NCI-H128 (cell line): ENCODE data around the gene SIGLEC1.

Source experiments
- DNase-seq: peaks from one replicate; lab custom pipeline; 2025; ENCODE audit not compliant: unreplicated experiment; lab: John Stamatoyannopoulos, UW

Gene SIGLEC1

DNA sequence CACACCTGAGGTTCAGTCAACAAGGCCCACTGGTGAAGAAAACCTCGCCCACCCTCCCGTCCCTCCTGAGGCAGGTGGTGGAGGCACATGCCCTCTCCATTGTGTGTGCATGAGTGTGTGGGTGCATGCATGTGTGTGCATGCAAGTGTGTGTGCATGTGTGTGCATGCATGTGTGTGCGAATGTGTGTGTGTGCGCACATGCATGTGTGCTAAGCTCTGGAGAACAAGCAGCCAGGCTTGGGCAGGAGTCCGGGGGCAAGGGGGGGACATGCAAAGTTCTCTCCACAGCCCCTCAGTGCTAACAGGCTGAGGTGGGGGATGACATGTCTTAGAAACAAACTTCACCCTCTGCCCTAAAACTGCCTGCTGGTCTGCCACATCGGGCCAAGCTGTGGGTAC, 17.0 kb upstream of the SIGLEC1 start:
- no peak for DNase-seq

DNA sequence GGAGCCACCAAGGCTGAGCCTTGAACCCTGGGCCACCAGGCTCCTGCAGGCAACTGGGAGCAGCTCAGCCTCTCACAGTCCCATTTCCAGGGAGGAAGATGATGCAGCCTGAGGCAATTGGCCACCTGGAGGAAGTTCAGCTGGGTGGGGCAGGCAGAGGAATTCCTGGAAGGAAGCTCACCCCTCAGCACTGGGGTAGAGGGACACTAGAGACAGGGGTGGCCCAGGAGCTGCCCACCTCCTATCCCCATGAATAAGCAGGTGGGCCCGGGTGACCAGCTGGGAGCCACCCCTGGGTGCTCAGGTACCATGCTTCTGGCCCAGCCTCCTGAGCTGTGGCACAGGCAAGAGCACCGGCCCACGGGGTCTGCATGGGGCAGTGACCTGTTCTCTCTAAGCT, 16.5 kb upstream of the SIGLEC1 start:
- no peak for DNase-seq

DNA sequence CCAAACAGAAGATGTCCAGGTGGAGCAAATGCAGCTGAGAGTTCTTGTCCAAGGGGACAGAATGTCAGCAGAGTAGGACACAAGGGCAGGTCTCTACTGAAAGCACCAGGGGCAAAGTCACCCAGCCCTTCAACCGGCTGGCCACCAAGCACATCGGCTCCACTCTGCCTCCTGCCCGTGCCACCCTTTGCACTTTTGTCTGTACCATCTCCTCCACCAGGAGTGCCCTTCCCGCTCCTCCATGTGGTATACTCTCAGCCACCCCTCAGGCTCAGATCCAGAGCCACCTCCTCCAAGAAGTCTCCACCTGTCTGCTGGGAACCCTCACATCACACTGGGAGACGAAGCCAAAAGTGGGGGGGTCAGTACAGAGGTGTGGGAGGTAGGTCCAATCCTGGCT, 16.0 kb upstream of the SIGLEC1 start:
- DNase-seq = no peak

GRCh38 chr20:3727401-3728021, 15.1 kb upstream of the SIGLEC1 start:
- DNase-seq = no peak

GRCh38 chr20:3724356-3724755, 12.0 kb upstream of the SIGLEC1 start:
- no peak for DNase-seq

- DNase-seq = no peak
Observed at GRCh38 chr20:3723284-3723683, 10.9 kb upstream of the SIGLEC1 start.

DNA sequence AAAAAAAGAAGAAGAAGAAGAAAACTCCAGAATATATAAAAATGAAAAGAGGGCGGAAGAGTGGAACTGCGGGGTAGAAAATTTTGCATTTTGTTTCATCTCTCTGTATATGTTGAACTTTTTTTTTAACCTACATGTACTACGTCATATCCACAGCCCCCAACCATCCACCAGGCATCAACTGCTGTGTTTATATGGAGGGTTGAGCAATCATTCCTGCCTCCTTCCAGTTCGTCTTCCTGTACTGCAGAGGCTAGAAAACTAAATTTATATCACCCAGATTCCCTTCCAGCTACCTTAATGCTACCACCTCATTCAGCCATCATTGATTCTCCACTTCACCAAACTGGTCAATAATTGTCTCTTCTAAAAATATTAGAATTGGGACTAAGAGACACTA, 9.5 kb upstream of the SIGLEC1 start:
- no peak for DNase-seq

DNA sequence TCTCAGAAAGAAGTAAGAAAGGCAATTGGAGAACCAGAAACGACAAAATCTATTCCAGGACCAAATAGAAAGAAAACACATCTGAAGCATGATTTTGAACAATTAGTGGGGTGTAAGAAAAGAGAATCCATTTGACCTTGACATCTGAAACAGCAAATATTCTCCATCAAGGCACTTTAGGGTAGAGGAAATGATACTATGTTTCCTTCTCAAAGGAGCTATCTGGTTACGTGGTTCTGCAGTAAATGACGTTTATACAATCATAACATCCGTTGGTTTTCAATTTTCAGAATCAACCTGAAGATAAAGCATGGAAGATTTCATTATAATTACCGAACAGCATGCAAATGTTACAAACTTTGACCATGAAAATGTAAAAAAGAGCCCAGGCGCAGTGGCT, 8.2 kb upstream of the SIGLEC1 start:
- no peak for DNase-seq

DNA sequence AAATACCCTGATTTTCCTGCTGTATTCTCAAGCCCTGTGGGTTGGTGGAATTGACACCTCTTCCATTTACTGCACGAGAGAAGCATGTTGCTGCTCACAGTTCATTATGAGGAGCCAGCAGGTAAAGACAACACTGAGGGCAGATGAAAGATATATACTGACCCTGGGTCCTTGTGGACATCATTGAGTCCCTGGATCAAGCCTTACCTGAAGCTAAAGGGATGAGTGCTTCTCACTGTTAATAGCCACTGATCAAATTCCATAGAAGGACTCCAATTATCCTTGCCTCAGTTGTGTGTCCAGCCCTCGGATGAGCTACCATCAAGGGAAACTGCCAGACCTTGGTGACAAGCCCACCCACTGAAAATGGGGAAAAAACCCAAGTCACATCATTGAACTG, 7.7 kb upstream of the SIGLEC1 start:
- DNase-seq = no peak

DNA sequence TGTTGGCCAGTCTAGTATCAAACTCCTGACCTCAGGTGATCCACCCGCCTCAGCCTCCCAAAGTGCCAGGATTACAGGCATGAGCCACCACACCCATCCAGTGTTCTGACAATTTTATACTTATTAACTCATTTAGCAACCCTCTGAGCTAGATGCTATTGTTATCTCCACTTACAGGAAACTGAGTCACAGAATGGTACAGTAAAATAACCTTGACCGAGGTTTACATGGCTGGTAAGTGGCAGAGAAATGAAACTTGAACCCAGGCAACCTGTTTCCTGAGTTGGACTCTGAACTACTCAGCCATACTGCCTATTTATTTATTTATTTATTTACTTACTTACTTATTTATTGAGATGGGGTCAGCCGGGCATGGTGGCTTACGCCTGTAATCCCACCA, 6.6 kb upstream of the SIGLEC1 start:
- DNase-seq = no peak

- peak; percentile 34 for DNase-seq
Observed at GRCh38 chr20:3716195-3716834, 3.9 kb upstream of the SIGLEC1 start.

DNA sequence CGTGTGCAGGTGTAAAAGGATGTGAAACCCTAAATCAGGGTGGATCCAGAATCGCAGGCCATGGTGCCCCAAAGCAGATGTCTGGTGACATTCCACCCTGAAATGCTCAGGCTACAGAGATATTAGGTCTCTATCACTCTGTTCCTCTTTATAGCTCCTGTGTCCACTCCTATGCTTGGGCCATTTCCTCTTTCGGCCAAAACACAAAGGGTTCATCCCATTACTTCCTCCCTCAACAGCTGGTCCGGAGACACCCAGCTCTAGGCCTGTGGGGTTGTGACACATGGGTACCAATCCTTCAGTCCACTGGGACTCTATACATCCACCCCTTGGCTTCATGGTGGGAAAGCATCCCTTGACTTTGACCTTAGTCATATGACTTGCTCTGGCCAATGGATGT, 1.7 kb upstream of the SIGLEC1 start:
- no peak for DNase-seq

- no peak for DNase-seq
Observed at GRCh38 chr20:3711484-3711941, 887 bp downstream of the SIGLEC1 start.

DNA sequence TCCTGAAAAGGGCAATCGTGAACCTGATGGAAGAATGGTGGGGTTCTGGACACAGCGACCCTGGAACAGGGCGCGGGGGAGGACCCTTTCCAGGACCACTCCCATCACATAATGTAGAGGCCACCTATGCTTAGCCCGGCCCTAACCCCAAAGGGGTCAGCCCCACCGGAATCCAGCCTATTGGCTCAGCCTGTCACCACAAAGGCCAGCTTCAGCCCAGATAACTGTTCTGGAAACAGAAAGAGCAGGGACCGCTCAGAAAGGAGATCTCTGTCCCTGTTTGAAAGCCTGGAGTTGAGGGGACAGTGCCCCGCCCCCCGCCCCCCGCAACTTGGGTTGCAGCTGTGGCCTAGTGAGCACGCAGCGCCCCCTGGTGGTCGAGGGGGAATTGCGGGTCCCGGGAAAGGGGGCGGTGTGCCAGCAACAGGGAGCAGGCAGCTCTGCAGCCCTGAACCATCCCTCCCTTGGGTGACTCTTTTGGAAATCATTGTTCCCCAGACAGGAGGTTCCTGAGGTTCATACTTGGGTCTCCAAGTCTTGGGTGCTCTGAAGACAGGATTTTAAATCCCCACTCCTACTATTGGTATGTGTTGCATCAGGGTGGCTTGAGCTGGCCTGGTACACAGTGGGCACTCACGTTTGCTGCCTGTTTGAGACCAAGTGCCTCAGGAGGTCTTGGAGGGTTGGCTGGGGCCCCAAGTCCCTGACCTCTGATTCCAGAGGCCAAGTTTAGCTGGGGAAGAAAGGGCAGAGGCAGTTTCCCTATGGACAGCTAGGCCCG, 1.5 kb downstream of the SIGLEC1 start:
- DNase-seq = peak; percentile 7

- no peak for DNase-seq
Observed at GRCh38 chr20:3710011-3710466, 2.4 kb downstream of the SIGLEC1 start.

DNA sequence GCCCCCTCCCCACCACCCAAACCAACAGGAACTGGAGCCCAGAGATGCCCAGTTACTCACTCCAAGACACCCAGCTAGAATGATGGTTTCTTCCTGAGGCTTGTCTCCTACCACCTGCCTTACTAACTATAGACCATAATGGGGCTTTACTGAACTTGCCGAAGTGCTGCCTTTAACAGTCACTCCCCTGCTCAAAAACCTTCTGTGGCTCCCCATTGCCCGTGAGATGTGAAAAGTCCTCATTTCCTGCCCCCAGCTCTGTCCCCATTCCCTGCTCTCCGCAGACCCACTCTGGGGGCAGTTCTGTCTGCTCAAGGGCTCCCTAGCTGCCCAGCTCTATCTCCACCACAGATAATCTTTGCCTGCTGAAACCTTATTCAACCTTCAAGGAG, 4.9 kb downstream of the SIGLEC1 start:
- no peak for DNase-seq

- DNase-seq = no peak
Observed at GRCh38 chr20:3706774-3707507, 5.5 kb downstream of the SIGLEC1 start.

GRCh38 chr20:3705970-3706739, 6.2 kb downstream of the SIGLEC1 start:
- DNase-seq = no peak

DNA sequence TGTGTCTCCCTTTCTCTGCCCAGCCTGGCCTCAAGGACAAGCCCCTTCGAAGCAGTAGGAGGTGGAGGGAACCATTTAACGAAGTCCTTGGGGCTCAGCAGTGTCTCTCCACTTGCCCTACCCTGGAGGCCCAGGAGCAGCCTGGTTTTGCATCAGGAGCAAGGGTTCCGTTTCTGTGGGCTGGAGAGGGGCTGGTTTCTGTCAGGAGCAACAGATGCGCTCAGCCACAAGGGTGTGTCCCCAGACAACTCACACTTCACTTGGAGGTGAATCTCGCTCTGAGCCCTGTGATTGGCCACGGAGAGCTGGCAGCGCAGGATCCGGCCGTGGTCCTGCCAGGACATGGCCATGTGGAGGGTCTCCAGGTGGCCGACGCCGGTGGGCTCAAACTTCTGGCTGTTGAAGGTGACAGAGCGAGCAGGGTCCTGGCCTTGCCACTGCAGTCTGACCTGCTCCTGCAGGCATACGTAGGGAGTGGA, 6.9 kb downstream of the SIGLEC1 start:
- DNase-seq = no peak

DNA sequence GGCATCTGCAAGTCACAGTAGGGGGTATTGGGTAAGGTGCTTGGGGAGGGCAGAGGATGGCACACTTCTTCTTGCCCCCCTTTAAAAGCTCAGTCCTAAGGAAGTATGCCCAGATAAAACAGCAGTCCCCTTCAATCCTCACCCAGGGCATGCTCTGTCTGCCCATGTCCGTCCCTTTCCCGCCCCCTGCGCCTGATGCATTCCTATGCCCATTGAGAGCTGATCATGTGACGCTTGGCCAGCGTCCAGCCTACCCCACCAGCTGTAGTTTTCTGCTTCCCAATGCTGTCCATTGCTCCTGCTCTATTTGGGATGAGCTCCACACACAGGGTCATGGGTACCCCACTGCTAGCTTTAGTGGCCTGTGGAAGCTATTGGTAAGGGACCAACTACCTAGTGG, 8.3 kb downstream of the SIGLEC1 start:
- DNase-seq = no peak
